ENCODE data around the gene ZNF865. TPM values are rescaled to one million over a fixed set of nuclear protein-coding genes. Genes with fewer than 3 reads are reported as not detected.
A peak's percentile ranks its signal among the peaks of the same experiment; 100 is the strongest.

Gene ZNF865
- total and polyA plus RNA-seq, 2 of the 8 experiments (the other 6 are each of a cell fraction or from before 2014, with no cell fraction given): 3.5 to 13.6 TPM

GRCh38 chr19:55658846-55659459, 53.5 kb downstream of the ZNF865 start:
- Histone ChIP-seq H2BK20ac (ENCODE audit: low read length) (no peak overlapping the region), H3K23ac (ENCODE audit: insufficient read length) (no peak overlapping the region), H2AFZ (ENCODE audit: low read length) (no peak overlapping the region), H3K4me3 (ENCODE audit: extremely low read depth in 1 of 4, insufficient read depth in 2 of 4, low read depth in 3 of 4, low read length in 4 of 4) (no peak overlapping the region), H3K18ac (ENCODE audit: extremely low read depth, low read length) (no peak overlapping the region), H3K23me2 (ENCODE audit: low read depth, low read length) (peaks cover 11% of the 10 kb centered on the region), H3K9me3 (ENCODE audit: insufficient read depth in 2 of 2, low read depth in 1 of 2, low read length in 1 of 2) (no peaks in the 10 kb centered on the region), H3K79me1 (ENCODE audit: low read depth, low read length) (peaks cover 10% of the 10 kb centered on the region; the same call in 1 of the 2 replicates), H4K8ac (ENCODE audit: extremely low read depth, insufficient read depth, low read length) (no peak overlapping the region), H2AK5ac (ENCODE audit: low read depth, low read length) (no peak overlapping the region), H2BK120ac (replicated peaks; ENCODE audit: low read depth, low read length) (no peak overlapping the region), H3K27me3 (replicated peaks in 1 of 4; ENCODE audit: control insufficient read depth in 3 of 4, extremely low read depth in 1 of 4, insufficient read depth in 3 of 4, low read length in 3 of 4) (no peaks in the 10 kb centered on the region), H4K91ac (replicated peaks; ENCODE audit: insufficient read length, low read length) (no peak overlapping the region), H3K27ac (ENCODE audit: low read depth, low read length) (peak overlapping the region; percentile 11; the same call in 1 of the 2 replicates), H3K56ac (replicated peaks; ENCODE audit: insufficient read length, low read depth, low read length) (no peak overlapping the region), H3K4ac (replicated peaks; ENCODE audit: insufficient read length, low read depth, low read length) (no peak overlapping the region), H4K5ac (ENCODE audit: insufficient read length, low read depth, low read length) (no peak overlapping the region), H2BK15ac (ENCODE audit: low read length) (no peak overlapping the region), H2BK5ac (ENCODE audit: low read depth, low read length) (0 out of 2 replicates have a peak overlapping the region, but pooled peaks have one; percentile 15), H3K79me2 (ENCODE audit: control insufficient read depth in 1 of 2, insufficient read depth in 2 of 2, low read length in 2 of 2) (peaks cover 48 to 80% of the 10 kb centered on the region in 2 experiments), H2BK12ac (ENCODE audit: low read depth, low read length) (no peak overlapping the region), H3K9ac (replicated peaks in 1 of 4; ENCODE audit: extremely low read depth in 1 of 4, low read depth in 3 of 4, low read length in 3 of 4) (peak overlapping the region in 1 of 4 experiments; percentile 9; a peak in 1 of 7 replicates), H3K14ac (ENCODE audit: insufficient read length) (no peak overlapping the region), H4K20me1 (replicated peaks in 1 of 2; ENCODE audit: control insufficient read depth in 1 of 2, insufficient read depth in 2 of 2, low read length in 2 of 2) (peaks cover 33 to 38% of the 10 kb centered on the region in 2 experiments), H3K36me3 (ENCODE audit: control insufficient read depth in 2 of 4, insufficient read depth in 4 of 4, low read length in 3 of 4) (peaks cover 22 to 39% (median 34%) of the 10 kb centered on the region in 4 experiments), H3K4me1 (replicated peaks in 1 of 4; ENCODE audit: control insufficient read depth in 3 of 4, insufficient read depth in 4 of 4, low read length in 3 of 4) (peaks cover 3 to 16% (median 10%) of the 10 kb centered on the region in 4 experiments; a peak in 6 of 7 replicates), H3K4me2 (ENCODE audit: insufficient read depth in 1 of 2, low read depth in 2 of 2, low read length in 2 of 2) (no peak overlapping the region; a peak in 1 of 4 replicates)
- ChIA-PET CTCF (ENCODE audit: partially characterized antibody) (interaction anchor here (0.6 to 2.8 kb wide), 3 partner anchors 12 to 407 kb away, joined by 3 to 19 read pairs (median 9); no protein-coding TSS in a partner anchor), POLR2A (ENCODE audit: partially characterized antibody) (interaction anchor here (1.5 to 5.8 kb wide), 2 partner anchors 10 to 44 kb away, joined by 3 to 75 read pairs; no protein-coding TSS in a partner anchor)
- 90% methylated on average over 35 of the region's 37 CpGs; no CpG with 5 or more reads in 1 of the 2 experiments for WGBS, 2 experiments (ENCODE audit: extremely low coverage in 1 of 2, insufficient coverage in 1 of 2, insufficient read length in 1 of 2, insufficient replicate concordance in 2 of 2, low coverage in 1 of 2, low lambda C conversion rate in 2 of 2, missing lambda C conversion rate in 1 of 2)
- DNase-seq (ENCODE audit: low read depth in 1 of 2, low spot score in 2 of 2): no peak
- no peak for FAIRE-seq
- TF ChIP-seq JUND (IDR thresholded peaks at IDR 0.05; ENCODE audit: low read length) (no peak), FOSL1 (IDR thresholded peaks at IDR 0.05; ENCODE audit: insufficient read depth, low read depth, low read length) (no peak), MAX (IDR thresholded peaks at IDR 0.05) (no peak), SP1 (IDR thresholded peaks at IDR 0.05; ENCODE audit: low read depth, low read length) (no peak), BACH1 (IDR thresholded peaks at IDR 0.05; ENCODE audit: low read length) (no peak), USF2 (IDR thresholded peaks at IDR 0.05; ENCODE audit: low read length) (no peak), POU5F1 (IDR thresholded peaks at IDR 0.05; ENCODE audit: low read depth, low read length) (no peak), SP2 (IDR thresholded peaks at IDR 0.05; ENCODE audit: low read length) (no peak), SAP30 (IDR thresholded peaks at IDR 0.05; ENCODE audit: insufficient read depth, insufficient replicate concordance, low read length) (no peak), RNF2 (IDR thresholded peaks at IDR 0.05; ENCODE audit: borderline replicate concordance, low read depth, low read length, missing control alignments, poor library complexity, severe bottlenecking) (no peak), CHD1 (IDR thresholded peaks at IDR 0.05; ENCODE audit: low read depth, low read length) (no peak)

Measured in H1 (cell line).